ENCODE results near the gene HHATL.
"Not testable (repeated sequence)": the region's sequence is repeated elsewhere in the genome, so short reads cannot be mapped to it uniquely, and the experiment has no call there.

Gene HHATL

GRCh38 chr3:42733501-42734262 is 31.1 kb upstream of the HHATL start:
- DNase-seq = no peak

GRCh38 chr3:42732829-42733459 is 30.3 kb upstream of the HHATL start:
- no peak for DNase-seq

- DNase-seq = no peak
Observed at GRCh38 chr3:42732196-42732828, 29.7 kb upstream of the HHATL start.

GRCh38 chr3:42731476-42732195 is 29.0 kb upstream of the HHATL start:
- DNase-seq = no peak

- no peak for DNase-seq
Observed at GRCh38 chr3:42730706-42731420, 28.3 kb upstream of the HHATL start.

GRCh38 chr3:42730294-42730693 is 27.7 kb upstream of the HHATL start:
- DNase-seq = no peak

GRCh38 chr3:42729404-42730145 is 27.0 kb upstream of the HHATL start:
- no peak for DNase-seq

- no peak for DNase-seq
Observed at GRCh38 chr3:42728668-42729364, 26.2 kb upstream of the HHATL start.

GRCh38 chr3:42728056-42728455 is 25.5 kb upstream of the HHATL start:
- no peak for DNase-seq

GRCh38 chr3:42725454-42725853 is 22.9 kb upstream of the HHATL start:
- DNase-seq = no peak

- no peak for DNase-seq
Observed at GRCh38 chr3:42723219-42723618, 20.6 kb upstream of the HHATL start.

- not testable (repeated sequence) for DNase-seq
Observed at GRCh38 chr3:42722442-42722841, 19.8 kb upstream of the HHATL start.

GRCh38 chr3:42721690-42722089 is 19.1 kb upstream of the HHATL start:
- DNase-seq = no peak

GRCh38 chr3:42720126-42720525 is 17.5 kb upstream of the HHATL start:
- no peak for DNase-seq

- DNase-seq = no peak
Observed at GRCh38 chr3:42719002-42719401, 16.4 kb upstream of the HHATL start.

GRCh38 chr3:42718338-42718737 is 15.7 kb upstream of the HHATL start:
- DNase-seq = no peak

GRCh38 chr3:42717306-42717705 is 14.7 kb upstream of the HHATL start:
- DNase-seq = no peak

GRCh38 chr3:42714171-42714852 is 11.7 kb upstream of the HHATL start:
- DNase-seq = no peak

- DNase-seq = no peak
Observed at GRCh38 chr3:42713747-42714146, 11.1 kb upstream of the HHATL start.

- DNase-seq = no peak
Observed at GRCh38 chr3:42712688-42713372, 10.2 kb upstream of the HHATL start.
